DND-41 (cell line): Measurements from ENCODE around the gene CATSPER3.

Source experiments
- EZH2 ChIP-seq: IDR thresholded peaks from 3 replicates; pipeline ENCODE4 v1.6.1; 2012; ENCODE audit warnings: borderline replicate concordance, low read depth, mild to moderate bottlenecking, moderate library complexity, low read length, inconsistent platforms; ENCODE audit not compliant: severe bottlenecking
- TF ChIP-seq, protein P1 (sequence below): IDR thresholded peaks from 2 replicates; pipeline ENCODE4 v1.5.1; 2012; ENCODE audit warnings: borderline replicate concordance, low read length, moderate library complexity, mild to moderate bottlenecking; ENCODE audit not compliant: poor library complexity, severe bottlenecking; ENCODE audit errors: extremely low read depth

- TF ChIP-seq, protein P1, sequence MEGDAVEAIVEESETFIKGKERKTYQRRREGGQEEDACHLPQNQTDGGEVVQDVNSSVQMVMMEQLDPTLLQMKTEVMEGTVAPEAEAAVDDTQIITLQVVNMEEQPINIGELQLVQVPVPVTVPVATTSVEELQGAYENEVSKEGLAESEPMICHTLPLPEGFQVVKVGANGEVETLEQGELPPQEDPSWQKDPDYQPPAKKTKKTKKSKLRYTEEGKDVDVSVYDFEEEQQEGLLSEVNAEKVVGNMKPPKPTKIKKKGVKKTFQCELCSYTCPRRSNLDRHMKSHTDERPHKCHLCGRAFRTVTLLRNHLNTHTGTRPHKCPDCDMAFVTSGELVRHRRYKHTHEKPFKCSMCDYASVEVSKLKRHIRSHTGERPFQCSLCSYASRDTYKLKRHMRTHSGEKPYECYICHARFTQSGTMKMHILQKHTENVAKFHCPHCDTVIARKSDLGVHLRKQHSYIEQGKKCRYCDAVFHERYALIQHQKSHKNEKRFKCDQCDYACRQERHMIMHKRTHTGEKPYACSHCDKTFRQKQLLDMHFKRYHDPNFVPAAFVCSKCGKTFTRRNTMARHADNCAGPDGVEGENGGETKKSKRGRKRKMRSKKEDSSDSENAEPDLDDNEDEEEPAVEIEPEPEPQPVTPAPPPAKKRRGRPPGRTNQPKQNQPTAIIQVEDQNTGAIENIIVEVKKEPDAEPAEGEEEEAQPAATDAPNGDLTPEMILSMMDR: no peak
- no peak for TF ChIP-seq EZH2
Measured at GRCh38 chr5:135029477-135030122, 61.9 kb downstream of the CATSPER3 start.
